Activated T-cell treated with anti-CD3 and anti-CD28 coated beads, Interleukin-2, amount 50 U/mL, for 1 hour (primary cell): ENCODE data around the gene SELENOH.

Experiments used
- DNase-seq: peaks from one replicate; pipeline ENCODE4 v3.0.0-alpha.2; 2020

Gene SELENOH

GRCh38 chr11:57786436-57786835 lies 45.1 kb downstream of the SELENOH start:
- DNase-seq: no peak

- no peak for DNase-seq
Measured at GRCh38 chr11:57787006-57787604, 45.8 kb downstream of the SELENOH start.

GRCh38 chr11:57787920-57788702 lies 46.8 kb downstream of the SELENOH start:
- no peak for DNase-seq

GRCh38 chr11:57788703-57789088 lies 47.4 kb downstream of the SELENOH start:
- DNase-seq: no peak

- DNase-seq: no peak
Measured at GRCh38 chr11:57791321-57792059, 50.2 kb downstream of the SELENOH start.

GRCh38 chr11:57792060-57792541 lies 50.8 kb downstream of the SELENOH start:
- peak; percentile 82 for DNase-seq

GRCh38 chr11:57792870-57793269 lies 51.6 kb downstream of the SELENOH start:
- DNase-seq: no peak
